HAP-1 (cell line): Measurements from ENCODE around the gene RAD51B.
"Not testable (repeated sequence)": the region's sequence is repeated elsewhere in the genome, so short reads cannot be mapped to it uniquely, and the experiment has no call there.

Experiments used
- DNase-seq, 2 experiments: peaks; one replicate each; pipeline ENCODE4 v3.0.0-alpha.2; 2016 to 2020; ENCODE audit warnings: low spot score in 2 of 2
- H3K27me3 ChIP-seq: fragments of 250-450 bp; sonication (Bioruptor Pico); 2 replicates; pipeline ENCODE4 v1.5.1; 2020; ENCODE audit warnings: low read depth, mild to moderate bottlenecking, moderate library complexity
- H3K36me3 ChIP-seq: fragments of 250-450 bp; sonication (Bioruptor Pico); replicated peaks from 2 replicates; pipeline ENCODE4 v1.5.1; 2020; ENCODE audit warnings: mild to moderate bottlenecking
- H3K4me1 ChIP-seq: fragments of 250-450 bp; sonication (Bioruptor Pico); 2 replicates; pipeline ENCODE4 v1.5.1; 2020; ENCODE audit warnings: mild to moderate bottlenecking
- H3K4me3 ChIP-seq: fragments of 250-450 bp; sonication (Bioruptor Pico); 2 replicates; pipeline ENCODE4 v1.5.1; 2020; ENCODE audit warnings: mild to moderate bottlenecking, moderate library complexity
- H3K9me3 ChIP-seq: fragments of 250-450 bp; sonication (Bioruptor Pico); 2 replicates; pipeline ENCODE4 v1.5.1; 2020; ENCODE audit warnings: mild to moderate bottlenecking, moderate library complexity
- in situ Hi-C: fragments of 300-500 bp; cut with MboI; formaldehyde crosslinking; loops from 3 replicates; pipeline ENCODE4 v1.14.3; 2020; ENCODE audit warnings: low sequenced_read_pairs, inconsistent platforms, mixed read lengths

The RAD51B gene

GRCh38 chr14:68690089-68690958 lies 870.7 kb downstream of the RAD51B start:
- H3K36me3 ChIP-seq: no peaks in the 10 kb centered on the region
- DNase-seq: no peak
- H3K9me3 ChIP-seq: no peaks in the 10 kb centered on the region
- H3K4me1 ChIP-seq: no peaks in the 10 kb centered on the region
- H3K4me3 ChIP-seq: no peak overlapping the region
- in situ Hi-C loops: no loop called here
- H3K27me3 ChIP-seq: no peaks in the 10 kb centered on the region

GRCh38 chr14:68691031-68691791 lies 871.6 kb downstream of the RAD51B start:
- peak in 1 of 2 experiments; percentile 28 for DNase-seq

GRCh38 chr14:68691792-68692118 lies 872.2 kb downstream of the RAD51B start:
- H3K36me3 ChIP-seq: no peaks in the 10 kb centered on the region
- H3K27me3 ChIP-seq: no peaks in the 10 kb centered on the region
- H3K4me3 ChIP-seq: no peak overlapping the region
- DNase-seq: no peak
- in situ Hi-C loops: no loop called here
- H3K9me3 ChIP-seq: no peaks in the 10 kb centered on the region
- no peaks in the 10 kb centered on the region for H3K4me1 ChIP-seq

More at GRCh38 chr14:68691031-68691791, 871.6 kb downstream of the RAD51B start:
- Histone ChIP-seq H3K4me1 (no peaks in the 10 kb centered on the region), H3K27me3 (no peaks in the 10 kb centered on the region), H3K4me3 (no peak overlapping the region), H3K36me3 (no peaks in the 10 kb centered on the region), H3K9me3 (no peaks in the 10 kb centered on the region)
- in situ Hi-C loops: no loop called here

GRCh38 chr14:68692216-68692615 lies 872.6 kb downstream of the RAD51B start:
- H3K4me1 ChIP-seq: no peaks in the 10 kb centered on the region
- no peak overlapping the region for H3K4me3 ChIP-seq
- no peaks in the 10 kb centered on the region for H3K27me3 ChIP-seq
- H3K36me3 ChIP-seq: no peaks in the 10 kb centered on the region
- no peaks in the 10 kb centered on the region for H3K9me3 ChIP-seq
- in situ Hi-C loops: no loop called here
- no peak for DNase-seq

- Histone ChIP-seq H3K27me3 (no peaks in the 10 kb centered on the region), H3K4me3 (no peak overlapping the region), H3K9me3 (no peaks in the 10 kb centered on the region), H3K36me3 (no peaks in the 10 kb centered on the region), H3K4me1 (no peaks in the 10 kb centered on the region)
- in situ Hi-C loops: no loop called here
- DNase-seq: no peak
Observed at GRCh38 chr14:68692916-68693771, 873.6 kb downstream of the RAD51B start.

- no peaks in the 10 kb centered on the region for H3K27me3 ChIP-seq
- H3K9me3 ChIP-seq: no peaks in the 10 kb centered on the region
- H3K4me3 ChIP-seq: no peak overlapping the region
- in situ Hi-C loops: no loop called here
- no peaks in the 10 kb centered on the region for H3K4me1 ChIP-seq
- no peaks in the 10 kb centered on the region for H3K36me3 ChIP-seq
- DNase-seq: no peak
Observed at GRCh38 chr14:68693926-68694325, 874.3 kb downstream of the RAD51B start.

- Histone ChIP-seq H3K4me3 (no peak overlapping the region), H3K36me3 (no peaks in the 10 kb centered on the region), H3K27me3 (no peaks in the 10 kb centered on the region; the same call in 1 of the 2 replicates), H3K4me1 (no peaks in the 10 kb centered on the region), H3K9me3 (no peaks in the 10 kb centered on the region)
- in situ Hi-C loops: no loop called here
- DNase-seq: no peak
Observed at GRCh38 chr14:68694516-68695235, 875.1 kb downstream of the RAD51B start.

- H3K36me3 ChIP-seq: no peaks in the 10 kb centered on the region
- H3K4me3 ChIP-seq: no peak overlapping the region
- no peaks in the 10 kb centered on the region; the same call in 1 of the 2 replicates for H3K27me3 ChIP-seq
- DNase-seq: no peak
- in situ Hi-C loops: no loop called here
- no peaks in the 10 kb centered on the region for H3K4me1 ChIP-seq
- no peaks in the 10 kb centered on the region for H3K9me3 ChIP-seq
Observed at GRCh38 chr14:68695326-68695768, 875.8 kb downstream of the RAD51B start.

GRCh38 chr14:68695856-68696255 lies 876.3 kb downstream of the RAD51B start:
- H3K36me3 ChIP-seq: no peaks in the 10 kb centered on the region
- H3K27me3 ChIP-seq: no peaks in the 10 kb centered on the region; the same call in 1 of the 2 replicates
- no peaks in the 10 kb centered on the region for H3K4me1 ChIP-seq
- H3K9me3 ChIP-seq: no peaks in the 10 kb centered on the region
- in situ Hi-C loops: no loop called here
- H3K4me3 ChIP-seq: no peak overlapping the region
- DNase-seq: no peak

- in situ Hi-C loops: no loop called here
- H3K4me3 ChIP-seq: no peak overlapping the region
- no peaks in the 10 kb centered on the region for H3K9me3 ChIP-seq
- H3K27me3 ChIP-seq: no peaks in the 10 kb centered on the region; the same call in 1 of the 2 replicates
- DNase-seq: no peak
- H3K36me3 ChIP-seq: no peaks in the 10 kb centered on the region
- no peaks in the 10 kb centered on the region for H3K4me1 ChIP-seq
Observed at GRCh38 chr14:68696266-68696665, 876.7 kb downstream of the RAD51B start.

- DNase-seq: no peak
- H3K36me3 ChIP-seq: no peaks in the 10 kb centered on the region
- H3K4me1 ChIP-seq: no peaks in the 10 kb centered on the region
- no peaks in the 10 kb centered on the region; the same call in 1 of the 2 replicates for H3K27me3 ChIP-seq
- in situ Hi-C loops: no loop called here
- H3K9me3 ChIP-seq: no peaks in the 10 kb centered on the region
- no peak overlapping the region for H3K4me3 ChIP-seq
Observed at GRCh38 chr14:68696721-68697495, 877.3 kb downstream of the RAD51B start.

GRCh38 chr14:68698773-68699172 lies 879.2 kb downstream of the RAD51B start:
- H3K9me3 ChIP-seq, in situ Hi-C loops, H3K4me3 ChIP-seq, H3K4me1 ChIP-seq, DNase-seq, H3K27me3 ChIP-seq, H3K36me3 ChIP-seq: not testable (repeated sequence)
